ENCODE results near the gene CDC23.

Gene CDC23

GRCh38 chr5:138230261-138230660 is 17.1 kb upstream of the CDC23 start:
- Histone ChIP-seq H3K4me3 (ENCODE audit: low read length) (no peak overlapping the region), H3K9me3 (ENCODE audit: insufficient read depth, low read length) (peaks cover 11% of the 10 kb centered on the region; the same call in 1 of the 2 replicates), H3K27ac (ENCODE audit: low read length) (no peak overlapping the region), H3K4me1 (ENCODE audit: low read length) (no peaks in the 10 kb centered on the region), H3K36me3 (replicated peaks; ENCODE audit: low read depth, low read length) (no peaks in the 10 kb centered on the region), H3K9ac (ENCODE audit: low read length) (no peak overlapping the region), H3K79me2 (ENCODE audit: low read length) (no peaks in the 10 kb centered on the region), H4K20me1 (ENCODE audit: insufficient read depth, low read length) (no peaks in the 10 kb centered on the region), H3K4me2 (ENCODE audit: low read length) (no peak overlapping the region), H2AFZ (ENCODE audit: low read depth, low read length) (no peak overlapping the region), H3K27me3 (ENCODE audit: low read depth, low read length) (no peaks in the 10 kb centered on the region; the same call in 1 of the 2 replicates)
- TF ChIP-seq CTCF (IDR thresholded peaks at IDR 0.05; ENCODE audit: low read depth, low read length): no peak
- no peak for TF ChIP-seq EZH2phosphoT487 (IDR thresholded peaks at IDR 0.05; ENCODE audit: low read depth)

GRCh38 chr5:138229387-138229786 is 16.3 kb upstream of the CDC23 start:
- Histone ChIP-seq H3K79me2 (ENCODE audit: low read length) (no peaks in the 10 kb centered on the region), H3K36me3 (replicated peaks; ENCODE audit: low read depth, low read length) (no peaks in the 10 kb centered on the region), H3K4me2 (ENCODE audit: low read length) (no peak overlapping the region), H3K4me3 (ENCODE audit: low read length) (no peak overlapping the region), H3K9ac (ENCODE audit: low read length) (no peak overlapping the region), H3K27me3 (ENCODE audit: low read depth, low read length) (no peaks in the 10 kb centered on the region; the same call in 1 of the 2 replicates), H4K20me1 (ENCODE audit: insufficient read depth, low read length) (no peaks in the 10 kb centered on the region), H3K27ac (ENCODE audit: low read length) (no peak overlapping the region), H2AFZ (ENCODE audit: low read depth, low read length) (no peak overlapping the region), H3K9me3 (ENCODE audit: insufficient read depth, low read length) (peaks cover 11% of the 10 kb centered on the region; the same call in 1 of the 2 replicates), H3K4me1 (ENCODE audit: low read length) (no peaks in the 10 kb centered on the region)
- TF ChIP-seq EZH2phosphoT487 (IDR thresholded peaks at IDR 0.05; ENCODE audit: low read depth): no peak
- no peak for TF ChIP-seq CTCF (IDR thresholded peaks at IDR 0.05; ENCODE audit: low read depth, low read length)

GRCh38 chr5:138226910-138227309 is 13.8 kb upstream of the CDC23 start:
- Histone ChIP-seq H3K4me3 (ENCODE audit: low read length) (no peak overlapping the region), H3K79me2 (ENCODE audit: low read length) (no peaks in the 10 kb centered on the region), H4K20me1 (ENCODE audit: insufficient read depth, low read length) (no peaks in the 10 kb centered on the region), H3K27ac (ENCODE audit: low read length) (no peak overlapping the region), H3K4me2 (ENCODE audit: low read length) (no peak overlapping the region), H2AFZ (ENCODE audit: low read depth, low read length) (no peak overlapping the region), H3K9ac (ENCODE audit: low read length) (no peak overlapping the region), H3K36me3 (replicated peaks; ENCODE audit: low read depth, low read length) (no peaks in the 10 kb centered on the region), H3K4me1 (ENCODE audit: low read length) (no peaks in the 10 kb centered on the region), H3K27me3 (ENCODE audit: low read depth, low read length) (no peaks in the 10 kb centered on the region; the same call in 1 of the 2 replicates), H3K9me3 (ENCODE audit: insufficient read depth, low read length) (peaks cover 11% of the 10 kb centered on the region; the same call in 1 of the 2 replicates)
- TF ChIP-seq CTCF (IDR thresholded peaks at IDR 0.05; ENCODE audit: low read depth, low read length) (no peak), EZH2phosphoT487 (IDR thresholded peaks at IDR 0.05; ENCODE audit: low read depth) (no peak)

- H2AFZ ChIP-seq (ENCODE audit: low read depth, low read length): no peak overlapping the region
- H3K27me3 ChIP-seq (ENCODE audit: low read depth, low read length): no peaks in the 10 kb centered on the region
- no peaks in the 10 kb centered on the region for H3K4me1 ChIP-seq (ENCODE audit: low read length)
- no peaks in the 10 kb centered on the region for H3K36me3 ChIP-seq (replicated peaks; ENCODE audit: low read depth, low read length)
- H3K27ac ChIP-seq (ENCODE audit: low read length): no peak overlapping the region
- TF ChIP-seq EZH2phosphoT487 (IDR thresholded peaks at IDR 0.05; ENCODE audit: low read depth) (no peak), CTCF (IDR thresholded peaks at IDR 0.05; ENCODE audit: low read depth, low read length) (no peak)
- H3K9ac ChIP-seq (ENCODE audit: low read length): no peak overlapping the region
- no peaks in the 10 kb centered on the region for H4K20me1 ChIP-seq (ENCODE audit: insufficient read depth, low read length)
- no peak overlapping the region for H3K4me2 ChIP-seq (ENCODE audit: low read length)
- H3K4me3 ChIP-seq (ENCODE audit: low read length): no peak overlapping the region
- H3K79me2 ChIP-seq (ENCODE audit: low read length): no peaks in the 10 kb centered on the region
- H3K9me3 ChIP-seq (ENCODE audit: insufficient read depth, low read length): peaks cover 11% of the 10 kb centered on the region; the same call in 1 of the 2 replicates
Observed at GRCh38 chr5:138224712-138225111, 11.6 kb upstream of the CDC23 start.
